ENCODE data around the gene KCNQ1. TPM values are rescaled to one million over a fixed set of nuclear protein-coding genes. Genes with fewer than 3 reads are reported as not detected.

The KCNQ1 gene
- total RNA-seq, 1 donor from 2014 or later = 0.13 TPM

GRCh38 chr11:2709429-2709828, 264.6 kb downstream of the KCNQ1 start:
- no peak for DNase-seq (ENCODE audit: low read depth in 2 of 2)

GRCh38 chr11:2711161-2711560, 266.4 kb downstream of the KCNQ1 start:
- DNase-seq (ENCODE audit: low read depth in 2 of 2) = no peak

- DNase-seq (ENCODE audit: low read depth in 2 of 2) = no peak
These were observed 268.3 kb downstream of the KCNQ1 start for GRCh38 chr11:2713094-2713493.

GRCh38 chr11:2713661-2714462, 269.1 kb downstream of the KCNQ1 start:
- DNase-seq (ENCODE audit: low read depth in 2 of 2) = no peak

- DNase-seq (ENCODE audit: low read depth in 2 of 2) = no peak
These were observed 269.6 kb downstream of the KCNQ1 start for GRCh38 chr11:2714463-2714800.

GRCh38 chr11:2714871-2715270, 270.1 kb downstream of the KCNQ1 start:
- no peak for DNase-seq (ENCODE audit: low read depth in 2 of 2)

- DNase-seq (ENCODE audit: low read depth in 2 of 2) = no peak
These were observed 271.0 kb downstream of the KCNQ1 start for GRCh38 chr11:2715716-2716350.

- no peak for DNase-seq (ENCODE audit: low read depth in 2 of 2)
These were observed 271.7 kb downstream of the KCNQ1 start for GRCh38 chr11:2716376-2717095.

GRCh38 chr11:2717561-2718325, 272.9 kb downstream of the KCNQ1 start:
- DNase-seq (ENCODE audit: low read depth in 2 of 2) = no peak

- no peak for DNase-seq (ENCODE audit: low read depth in 2 of 2)
These were observed 274.1 kb downstream of the KCNQ1 start for GRCh38 chr11:2718817-2719438.

- DNase-seq (ENCODE audit: low read depth in 2 of 2) = no peak
These were observed 275.2 kb downstream of the KCNQ1 start for GRCh38 chr11:2719831-2720590.

GRCh38 chr11:2721210-2721916, 276.6 kb downstream of the KCNQ1 start:
- no peak for DNase-seq (ENCODE audit: low read depth in 2 of 2)

GRCh38 chr11:2722955-2723354, 278.1 kb downstream of the KCNQ1 start:
- no peak for DNase-seq (ENCODE audit: low read depth in 2 of 2)

GRCh38 chr11:2724104-2724503, 279.3 kb downstream of the KCNQ1 start:
- no peak for DNase-seq (ENCODE audit: low read depth in 2 of 2)

- no peak for DNase-seq (ENCODE audit: low read depth in 2 of 2)
These were observed 280.0 kb downstream of the KCNQ1 start for GRCh38 chr11:2724653-2725367.

GRCh38 chr11:2725368-2726300, 280.8 kb downstream of the KCNQ1 start:
- no peak for DNase-seq (ENCODE audit: low read depth in 2 of 2)

GRCh38 chr11:2726964-2727363, 282.2 kb downstream of the KCNQ1 start:
- no peak for DNase-seq (ENCODE audit: low read depth in 2 of 2)

GRCh38 chr11:2728128-2728662, 283.4 kb downstream of the KCNQ1 start:
- DNase-seq (ENCODE audit: low read depth in 2 of 2) = no peak

Data from dermis microvascular lymphatic vessel endothelial cell (primary cell).